ENCODE measurements around the gene ASRGL1. TPM values are rescaled to one million over a fixed set of nuclear protein-coding genes. Genes with fewer than 3 reads are reported as not detected.
A peak's percentile ranks its signal among the peaks of the same experiment; 100 is the strongest.

Gene ASRGL1
- total RNA-seq, 4 donors from 2014 or later, result 14.9 to 44.5 (median 35.6) TPM

DNA sequence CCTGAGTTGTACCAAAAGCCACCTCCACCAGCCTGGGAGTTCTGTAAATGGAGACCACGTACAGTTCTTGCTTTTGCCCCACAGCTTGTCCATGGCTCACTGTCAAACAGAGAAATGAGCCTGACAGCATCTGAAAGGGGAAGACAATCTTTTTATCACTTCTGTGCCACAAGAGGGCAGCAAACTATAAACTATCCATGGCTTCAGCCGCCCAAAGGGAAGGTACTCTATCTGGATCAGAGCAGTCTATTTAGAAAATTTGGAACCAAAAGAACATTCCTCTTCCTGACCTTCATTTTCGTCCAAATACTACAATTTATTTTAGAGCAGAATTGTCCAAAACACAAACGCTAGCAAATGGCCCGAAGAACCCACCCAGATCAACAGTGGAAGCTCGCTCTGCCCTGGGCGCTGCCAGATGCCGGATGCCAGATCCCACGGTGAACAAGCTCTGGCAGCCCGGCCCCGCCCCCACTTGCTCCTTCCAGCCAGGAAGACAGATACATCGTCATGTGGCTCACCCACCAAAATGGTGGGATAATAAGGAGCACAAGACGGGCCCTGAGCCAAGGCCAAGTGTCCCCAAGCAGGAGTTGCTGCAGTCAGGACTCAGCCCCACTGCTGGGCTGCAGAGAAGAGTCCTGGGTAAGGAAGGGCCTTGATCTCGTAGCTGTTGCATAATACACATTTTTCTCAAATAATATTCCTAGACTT lies 57.7 kb downstream of the ASRGL1 start:
- TF ChIP-seq POLR2A (IDR thresholded peaks at IDR 0.05) (no peak), CTCF (IDR thresholded peaks at IDR 0.05) (peak; percentile 65 to 76 (median 70)), POLR2AphosphoS5 (IDR thresholded peaks at IDR 0.05) (no peak)
- Histone ChIP-seq H3K9me3 (no peaks in the 10 kb centered on the region), H3K27me3 (no peaks in the 10 kb centered on the region), H3K36me3 (no peaks in the 10 kb centered on the region), H3K4me1 (peaks cover 23 to 44% (median 26%) of the 10 kb centered on the region in 4 donors), H3K4me3 (peak overlapping the region in 1 of 4 donors; percentile 32), H3K27ac (peak overlapping the region; percentile 67 to 89 (median 76))
- DNase-seq, result peak; percentile 70
- WGBS, 2 donors (ENCODE audit: low coverage in 1 of 2), result 18 to 23% methylated on average over 7 to 14 of the region's 14 CpGs
- intact Hi-C loops (cut with DNase I; ENCODE audit: low total_unique reads), result loop anchor here (10.0 kb wide), 2 partner anchors 150 to 290 kb away; partner anchors contain the start of genes AHNAK and LRRN4CL
- in situ Hi-C loops (cut with MboI; ENCODE audit: low pct_ligation_motif_present in 1 of 4, low pct_unique_long_range_greater_than_20kb in 1 of 4, low sequenced_read_pairs in 3 of 4), result loop anchor here (10.0 to 25.0 kb wide), 4 partner anchors 292 to 492 kb away; partner anchors contain the start of genes LRRN4CL (in 1 of the 4), SLC3A2 (in 1 of the 4) and UBXN1 (in 1 of the 4)

DNA sequence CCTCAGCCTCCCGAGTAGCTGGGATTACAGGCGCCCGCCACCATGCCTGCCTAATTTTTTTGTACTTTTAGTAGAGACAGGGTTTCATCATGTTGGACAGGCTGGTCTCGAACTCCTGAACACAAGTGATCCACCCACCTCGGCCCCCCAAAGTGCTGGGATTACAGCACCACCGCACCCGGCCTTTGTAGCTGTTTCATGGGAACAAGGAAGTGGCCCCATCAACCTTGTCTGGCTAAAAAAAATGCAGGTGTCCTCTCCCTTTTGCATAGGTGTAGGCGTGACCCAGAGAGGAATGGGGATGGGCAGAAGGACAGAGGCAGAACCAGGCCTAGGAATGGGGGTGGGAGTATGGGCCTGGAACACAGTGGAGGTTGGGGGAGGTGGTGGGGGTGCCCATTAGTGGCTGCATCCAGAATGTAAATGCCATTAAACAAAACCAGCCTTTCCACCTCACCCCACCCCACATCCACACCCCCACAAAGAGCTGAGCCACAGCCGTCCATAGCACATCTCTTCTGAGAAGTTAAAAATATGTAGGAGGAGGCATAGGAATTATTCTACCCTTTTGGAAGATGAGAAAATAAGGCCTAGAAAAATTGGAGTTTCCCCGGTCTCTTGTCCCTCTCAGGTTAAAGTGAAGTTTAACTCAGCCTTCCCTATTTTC lies 58.8 kb downstream of the ASRGL1 start:
- Histone ChIP-seq H3K36me3 (no peaks in the 10 kb centered on the region), H3K9me3 (no peaks in the 10 kb centered on the region), H3K4me3 (no peak overlapping the region), H3K4me1 (peaks cover 34 to 55% (median 35%) of the 10 kb centered on the region in 4 donors), H3K27ac (peak overlapping the region; percentile 67 to 89 (median 80)), H3K27me3 (no peaks in the 10 kb centered on the region)
- no peak for TF ChIP-seq EP300 (IDR thresholded peaks at IDR 0.05; ENCODE audit: low read depth)
- no peak for TF ChIP-seq CTCF (IDR thresholded peaks at IDR 0.05)
- TF ChIP-seq POLR2A (IDR thresholded peaks at IDR 0.05), result no peak
- no peak for TF ChIP-seq POLR2AphosphoS5 (IDR thresholded peaks at IDR 0.05)
- 77 to 90% methylated on average over 2 to 10 of the region's 10 CpGs for WGBS, 2 donors (ENCODE audit: low coverage in 1 of 2)
- intact Hi-C loops (cut with DNase I; ENCODE audit: low total_unique reads), result loop anchor here (10.0 kb wide), 2 partner anchors 149 to 289 kb away; partner anchors contain the start of genes AHNAK and LRRN4CL
- no peak for DNase-seq
- in situ Hi-C loops (cut with MboI; ENCODE audit: low pct_ligation_motif_present in 1 of 4, low pct_unique_long_range_greater_than_20kb in 1 of 4, low sequenced_read_pairs in 3 of 4), result loop anchor here (10.0 to 25.0 kb wide), 4 partner anchors 291 to 491 kb away; partner anchors contain the start of genes LRRN4CL (in 1 of the 4), SLC3A2 (in 1 of the 4) and UBXN1 (in 1 of the 4)

- in situ Hi-C loops (cut with MboI; ENCODE audit: low pct_ligation_motif_present in 1 of 4, low pct_unique_long_range_greater_than_20kb in 1 of 4, low sequenced_read_pairs in 3 of 4) (loop anchor here (10.0 to 25.0 kb wide), 4 partner anchors 289 to 489 kb away; partner anchors contain the start of genes LRRN4CL (in 1 of the 4), SLC3A2 (in 1 of the 4) and UBXN1 (in 1 of the 4)), intact Hi-C loops (cut with DNase I; ENCODE audit: low total_unique reads) (loop anchor here (10.0 kb wide), 2 partner anchors 146 to 286 kb away; partner anchors contain the start of genes AHNAK and LRRN4CL)
- Histone ChIP-seq H3K27ac (peak overlapping the region; percentile 79 to 91 (median 84)), H3K4me3 (no peak overlapping the region), H3K27me3 (no peaks in the 10 kb centered on the region), H3K36me3 (no peaks in the 10 kb centered on the region), H3K9me3 (no peaks in the 10 kb centered on the region), H3K4me1 (peaks cover 54 to 77% (median 55%) of the 10 kb centered on the region in 4 donors)
- WGBS, 2 donors (ENCODE audit: low coverage in 1 of 2), result 60 to 70% methylated on average over 10 to 22 of the region's 22 CpGs
- DNase-seq, result no peak
- no peak for TF ChIP-seq EP300 (IDR thresholded peaks at IDR 0.05; ENCODE audit: low read depth)
- TF ChIP-seq CTCF (IDR thresholded peaks at IDR 0.05), result no peak
- no peak for TF ChIP-seq POLR2A (IDR thresholded peaks at IDR 0.05)
- TF ChIP-seq POLR2AphosphoS5 (IDR thresholded peaks at IDR 0.05), result no peak
Measured at GRCh38 chr11:62398011-62398994, 61.1 kb downstream of the ASRGL1 start.

Data from transverse colon (tissue), 4 donors.